Activated CD8-positive, alpha-beta T cell treated with anti-CD3 and anti-CD28 coated beads for 36 hours (primary cell): ENCODE measurements around the gene NISCH. TPM values are rescaled to one million over a fixed set of nuclear protein-coding genes. Genes with fewer than 3 reads are reported as not detected.

Experiments used
- ATAC-seq: fragments of 200-7000 bp; cut with Tn5 transposase; one replicate; pipeline ENCODE4 v1.10.0; 2021; ENCODE audit warnings: mild to moderate bottlenecking, moderate library complexity
- CTCF ChIA-PET: fragments of 350-600 bp; sonication (Branson Sonifier 250); formaldehyde crosslinking; loops from one replicate; lab custom pipeline; 2021; ENCODE audit warnings: antibody characterized with exemption; lab: Charles Lee
- POLR2A ChIA-PET: fragments of 350-600 bp; sonication (Branson Sonifier 250); formaldehyde crosslinking; loops from one replicate; lab custom pipeline; 2021; ENCODE audit warnings: antibody characterized with exemption; lab: Charles Lee
- DNase-seq: peaks from one replicate; pipeline ENCODE4 v3.0.0-alpha.2; 2020
- H3K27ac Mint-ChIP-seq: one replicate; pipeline ENCODE4 v1.8.0; 2021; ENCODE audit warnings: mild to moderate bottlenecking, mixed read lengths
- H3K27me3 Mint-ChIP-seq: one replicate; pipeline ENCODE4 v1.8.0; 2021; ENCODE audit warnings: mixed read lengths
- H3K36me3 Mint-ChIP-seq: one replicate; pipeline ENCODE4 v1.8.0; 2021; ENCODE audit warnings: low read depth, mixed read lengths
- H3K4me1 Mint-ChIP-seq: one replicate; pipeline ENCODE4 v1.8.0; 2021; ENCODE audit warnings: low read depth, mixed read lengths
- H3K4me3 Mint-ChIP-seq: one replicate; pipeline ENCODE4 v1.8.0; 2021; ENCODE audit warnings: mild to moderate bottlenecking, moderate library complexity, mixed read lengths
- H3K9me3 Mint-ChIP-seq: one replicate; pipeline ENCODE4 v1.8.0; 2021; ENCODE audit warnings: mixed read lengths
- CTCF ChIP-seq: fragments of 200-600 bp; IDR thresholded peaks from one replicate; pipeline ENCODE4 v1.8.0; 2022; ENCODE audit warnings: antibody characterized with exemption, mild to moderate bottlenecking
- intact Hi-C: fragments of 100-400 bp; cut with micrococcal nuclease; formaldehyde crosslinking; loops from one replicate; pipeline ENCODE4 v1.10.0; 2022
- total RNA-seq, 2 experiments: library from RNA; stranded (reverse); gene quantifications; one replicate each; pipeline ENCODE4 v1.2.3, GENCODE V29; 2021

Gene NISCH
- total RNA-seq, 2 experiments from 2014 or later, result 57.1 to 57.4 TPM

- no peak for TF ChIP-seq CTCF
- POLR2A ChIA-PET, result no interaction called here
- ATAC-seq (no peak), DNase-seq (no peak)
- Mint-ChIP-seq H3K27ac (no peak overlapping the region), H3K9me3 (no peaks in the 10 kb centered on the region), H3K27me3 (no peaks in the 10 kb centered on the region), H3K4me1 (peaks cover 2% of the 10 kb centered on the region), H3K36me3 (no peaks in the 10 kb centered on the region), H3K4me3 (no peak overlapping the region)
- CTCF ChIA-PET, result interaction anchor here (1.7 kb wide), 1 partner anchor 13 kb away, joined by 5 read pairs; no protein-coding TSS in a partner anchor
- intact Hi-C loops, result no loop called here
Measured at GRCh38 chr3:52440249-52440551, 15.2 kb upstream of the NISCH start.

GRCh38 chr3:52440671-52441070, 14.7 kb upstream of the NISCH start:
- Mint-ChIP-seq H3K36me3 (no peaks in the 10 kb centered on the region), H3K4me1 (peaks cover 2% of the 10 kb centered on the region), H3K27me3 (no peaks in the 10 kb centered on the region), H3K27ac (no peak overlapping the region), H3K9me3 (no peaks in the 10 kb centered on the region), H3K4me3 (no peak overlapping the region)
- intact Hi-C loops, result no loop called here
- ATAC-seq (no peak), DNase-seq (no peak)
- POLR2A ChIA-PET, result interaction anchor here (0.7 kb wide), 1 partner anchor 36 kb away, joined by 3 read pairs; no protein-coding TSS in a partner anchor
- CTCF ChIA-PET, result interaction anchor here (1.1 to 2.0 kb wide), 3 partner anchors 12 to 13 kb away, joined by 3 to 5 read pairs (median 4); partner anchors contain the start of gene TNNC1
- TF ChIP-seq CTCF, result no peak

DNA sequence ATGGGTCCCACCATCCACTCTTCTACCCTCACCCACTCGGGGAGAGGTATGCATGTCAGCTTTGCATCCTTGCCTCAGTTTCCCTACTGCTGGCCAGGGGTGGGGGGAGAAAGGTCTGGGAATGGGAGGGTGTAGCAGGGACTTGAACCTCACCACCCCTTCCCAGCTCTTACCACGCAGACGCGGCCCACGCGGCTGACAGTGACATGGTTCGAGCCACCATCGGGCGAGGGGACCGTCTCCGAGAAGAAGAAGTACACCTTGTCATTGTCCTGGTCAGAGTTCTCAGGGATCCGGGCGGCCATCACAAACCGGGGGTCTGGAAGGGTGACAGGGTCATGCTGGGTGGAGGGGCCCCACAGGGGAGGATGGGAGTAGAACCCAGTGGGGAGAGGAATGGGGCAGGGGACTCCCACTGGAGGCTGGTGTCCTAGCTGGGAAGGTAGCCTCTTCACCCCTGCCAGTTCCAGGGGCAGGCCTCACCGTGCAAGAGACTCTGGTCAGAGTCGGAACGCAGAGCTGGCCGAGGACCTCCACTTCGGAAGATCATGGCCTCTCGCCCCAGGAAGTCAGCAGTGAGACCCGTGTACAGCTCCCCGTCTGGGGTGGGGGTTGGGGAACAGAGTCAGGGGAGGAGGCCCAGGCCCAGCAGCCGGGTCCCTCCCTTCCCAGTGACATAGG, 14.2 kb upstream of the NISCH start:
- Mint-ChIP-seq H3K36me3 (no peaks in the 10 kb centered on the region), H3K9me3 (no peaks in the 10 kb centered on the region), H3K4me1 (peaks cover 2% of the 10 kb centered on the region), H3K27me3 (no peaks in the 10 kb centered on the region), H3K27ac (no peak overlapping the region), H3K4me3 (no peak overlapping the region)
- intact Hi-C loops, result no loop called here
- POLR2A ChIA-PET, result interaction anchor here (0.7 kb wide), 1 partner anchor 37 kb away, joined by 3 read pairs; no protein-coding TSS in a partner anchor
- TF ChIP-seq CTCF, result no peak
- CTCF ChIA-PET, result interaction anchor here (1.1 to 2.0 kb wide), 3 partner anchors 12 to 14 kb away, joined by 3 to 5 read pairs (median 4); partner anchors contain the start of gene TNNC1
- ATAC-seq (no peak), DNase-seq (no peak)

DNA sequence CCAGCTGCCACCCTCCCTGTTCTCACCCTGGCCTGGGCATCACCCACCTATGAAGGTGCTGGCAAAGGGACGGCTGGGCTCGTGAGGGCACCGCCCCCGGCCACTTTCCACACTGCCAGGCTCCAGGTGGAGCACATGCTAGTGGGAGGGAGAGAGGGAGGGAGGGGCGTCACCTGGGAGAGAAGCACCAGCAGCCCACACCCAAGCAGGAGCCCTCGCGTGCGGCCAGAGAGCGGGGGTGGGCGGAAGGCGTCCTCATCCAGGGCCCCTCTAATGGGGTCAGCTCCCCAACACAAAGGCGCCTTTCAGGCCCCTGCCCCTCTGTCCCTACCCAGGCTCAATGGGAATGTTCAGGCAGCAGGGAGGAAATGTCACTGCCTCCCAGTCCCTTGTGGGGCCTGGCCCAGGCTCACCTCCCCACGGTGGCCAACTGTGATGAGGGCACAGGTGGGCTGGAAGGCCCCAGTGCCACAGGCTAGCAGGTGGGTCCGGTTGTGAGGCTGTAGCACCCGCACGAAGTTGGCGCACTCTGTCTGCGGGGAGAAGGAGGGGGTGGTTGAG, 13.6 kb upstream of the NISCH start:
- CTCF ChIA-PET, result interaction anchor here (1.0 to 2.0 kb wide), 4 partner anchors 12 to 14 kb away, joined by 3 to 5 read pairs (median 4); partner anchors contain the start of gene TNNC1
- H3K27me3 Mint-ChIP-seq, result no peaks in the 10 kb centered on the region
- TF ChIP-seq CTCF, result no peak
- no peak for ATAC-seq
- no peaks in the 10 kb centered on the region for H3K36me3 Mint-ChIP-seq
- no peaks in the 10 kb centered on the region for H3K9me3 Mint-ChIP-seq
- POLR2A ChIA-PET, result interaction anchor here (0.6 kb wide), 1 partner anchor 245 kb away, joined by 4 read pairs; no protein-coding TSS in a partner anchor
- H3K4me3 Mint-ChIP-seq, result no peak overlapping the region
- intact Hi-C loops, result no loop called here
- peaks cover 2% of the 10 kb centered on the region for H3K4me1 Mint-ChIP-seq
- no peak overlapping the region for H3K27ac Mint-ChIP-seq
- DNase-seq, result no peak
